ENCODE data around the gene PHF21A.

The PHF21A gene

DNA sequence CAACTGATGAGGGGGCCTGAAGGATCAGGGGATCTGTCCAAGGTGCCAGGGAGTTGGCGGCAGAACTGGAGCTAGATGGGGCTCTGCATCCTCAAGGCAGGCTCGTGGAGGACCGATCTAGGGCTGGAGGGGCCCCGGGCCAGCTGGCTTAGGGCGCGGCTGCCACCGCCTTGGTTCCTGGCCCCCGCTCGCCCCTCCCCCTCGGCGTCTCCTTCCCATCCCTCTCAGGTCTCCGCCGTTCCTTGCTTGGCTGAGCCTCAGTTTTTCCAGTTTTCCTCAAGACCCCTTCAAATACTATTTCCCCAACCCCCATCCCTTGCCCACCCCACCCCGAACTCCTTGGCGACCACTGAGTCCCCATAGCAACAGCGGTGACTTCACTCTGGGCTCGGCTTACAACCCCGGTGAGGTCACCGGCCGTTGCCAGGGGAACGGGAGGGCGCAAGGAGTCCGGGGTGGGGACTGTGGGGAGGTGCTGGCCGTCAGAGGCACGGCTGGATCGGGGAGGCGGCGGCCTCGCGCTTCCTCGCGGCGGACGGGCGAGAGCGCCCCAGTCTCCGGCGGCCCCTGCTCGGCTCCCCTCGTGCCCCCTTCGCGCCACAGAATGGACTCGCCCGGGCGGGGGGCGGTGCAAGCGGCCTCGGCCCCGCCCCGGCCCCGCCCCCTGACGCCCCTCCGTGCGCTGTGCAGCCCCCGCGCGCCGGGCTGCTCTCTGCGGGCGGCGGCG, 221.6 kb downstream of the PHF21A start:
- DNase-seq, result peak; percentile 93 to 96

DNA sequence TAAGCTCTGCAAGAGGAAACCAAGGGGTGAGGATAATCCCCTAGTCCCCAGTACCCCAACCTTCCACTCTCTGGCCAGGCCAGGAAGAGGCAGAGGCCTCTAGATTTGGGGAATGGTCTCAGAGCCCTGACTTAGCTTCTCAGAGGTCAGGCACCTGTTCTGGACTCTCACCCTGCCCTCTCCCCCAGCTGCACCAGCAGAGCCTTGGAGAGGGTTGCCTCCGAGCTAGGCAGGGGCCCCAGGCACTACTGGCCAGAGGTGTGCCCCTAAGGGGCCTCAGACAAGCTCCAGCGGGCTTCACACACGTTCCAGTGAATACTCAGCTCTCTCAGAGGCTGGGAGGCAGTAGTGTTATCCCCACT, 222.2 kb downstream of the PHF21A start:
- DNase-seq, result no peak

DNA sequence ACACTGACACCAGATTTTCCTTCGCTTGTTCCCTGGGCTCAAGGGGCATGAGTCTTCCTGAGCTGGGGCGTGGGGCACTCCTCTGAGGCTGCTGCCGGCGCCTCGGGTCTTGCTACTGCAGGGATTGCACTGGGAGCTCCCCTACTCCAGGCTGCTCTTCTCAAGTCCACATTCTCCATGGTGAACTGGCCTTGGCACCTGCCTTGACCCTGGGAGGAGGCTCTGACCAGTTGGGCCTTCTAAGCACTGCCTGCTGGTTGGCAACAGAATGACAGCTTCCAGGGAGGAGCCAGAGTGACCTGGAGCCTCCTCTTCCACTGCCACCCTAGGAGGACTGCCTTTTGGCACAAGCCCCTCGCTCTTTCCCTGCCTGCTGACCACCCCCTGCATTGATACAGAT, 223.7 kb downstream of the PHF21A start:
- no peak for DNase-seq

DNA sequence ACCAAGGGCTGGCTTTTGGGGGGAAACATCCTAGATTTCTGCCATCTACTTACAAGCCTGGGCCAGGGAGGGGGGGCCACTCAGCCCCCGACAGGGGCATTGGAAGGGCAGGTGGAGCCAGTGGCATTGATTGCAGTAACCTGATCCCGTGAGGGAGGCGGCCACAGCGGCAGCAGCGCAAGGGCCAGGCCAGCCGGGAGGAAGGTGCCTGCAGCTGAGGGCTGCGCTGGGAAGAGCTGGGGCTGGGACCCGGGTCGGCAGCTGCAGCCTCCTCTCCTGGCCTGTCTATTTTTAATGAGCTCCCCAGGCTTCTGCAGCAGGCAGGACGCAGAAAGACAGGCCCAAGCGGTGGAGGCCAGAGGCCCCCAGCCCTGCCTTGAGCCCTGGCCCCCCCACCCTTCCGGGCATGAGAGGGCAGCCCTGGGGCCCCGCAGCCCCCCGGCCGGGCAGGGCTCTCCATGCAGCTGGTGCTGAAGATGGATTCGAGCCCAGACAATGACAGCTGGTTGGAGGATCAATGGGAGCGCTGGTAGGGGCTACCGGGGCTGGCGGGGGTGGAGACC, 224.8 kb downstream of the PHF21A start:
- DNase-seq, result peak; percentile 75 to 76

DNA sequence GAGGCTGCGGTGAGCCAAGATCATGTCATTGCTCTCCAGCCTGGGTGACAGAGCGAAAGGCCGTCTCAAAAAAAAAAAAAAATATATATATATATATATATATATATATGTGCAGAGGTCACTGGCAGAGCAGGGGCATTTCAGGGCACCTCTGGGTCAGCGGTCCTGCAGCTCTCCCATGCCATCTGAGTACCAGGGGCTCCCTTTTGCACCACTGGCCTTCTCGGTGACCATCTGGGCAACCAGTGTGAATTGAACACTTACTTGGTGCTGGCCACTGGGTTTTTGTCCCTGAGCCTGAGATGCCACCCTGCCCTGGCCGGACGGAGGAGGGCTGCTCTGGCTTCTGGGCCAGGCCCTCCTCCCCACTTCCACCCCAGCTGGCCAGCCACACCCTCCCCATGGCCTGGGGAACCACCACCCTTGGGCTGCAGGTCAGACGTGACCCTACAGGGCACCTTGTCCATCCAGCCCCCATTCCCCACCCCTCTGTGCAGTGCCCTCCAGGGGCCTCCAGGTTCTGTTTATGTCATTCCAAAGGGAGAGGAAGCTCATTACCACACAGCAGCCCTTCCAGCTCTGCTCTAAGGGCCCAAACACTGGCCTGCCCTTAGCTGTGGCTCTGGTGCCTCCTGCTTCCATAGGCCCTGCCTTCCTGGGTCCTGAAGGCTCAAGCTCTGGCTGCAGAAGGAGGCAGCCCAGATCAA, 225.5 kb downstream of the PHF21A start:
- no peak for DNase-seq

DNA sequence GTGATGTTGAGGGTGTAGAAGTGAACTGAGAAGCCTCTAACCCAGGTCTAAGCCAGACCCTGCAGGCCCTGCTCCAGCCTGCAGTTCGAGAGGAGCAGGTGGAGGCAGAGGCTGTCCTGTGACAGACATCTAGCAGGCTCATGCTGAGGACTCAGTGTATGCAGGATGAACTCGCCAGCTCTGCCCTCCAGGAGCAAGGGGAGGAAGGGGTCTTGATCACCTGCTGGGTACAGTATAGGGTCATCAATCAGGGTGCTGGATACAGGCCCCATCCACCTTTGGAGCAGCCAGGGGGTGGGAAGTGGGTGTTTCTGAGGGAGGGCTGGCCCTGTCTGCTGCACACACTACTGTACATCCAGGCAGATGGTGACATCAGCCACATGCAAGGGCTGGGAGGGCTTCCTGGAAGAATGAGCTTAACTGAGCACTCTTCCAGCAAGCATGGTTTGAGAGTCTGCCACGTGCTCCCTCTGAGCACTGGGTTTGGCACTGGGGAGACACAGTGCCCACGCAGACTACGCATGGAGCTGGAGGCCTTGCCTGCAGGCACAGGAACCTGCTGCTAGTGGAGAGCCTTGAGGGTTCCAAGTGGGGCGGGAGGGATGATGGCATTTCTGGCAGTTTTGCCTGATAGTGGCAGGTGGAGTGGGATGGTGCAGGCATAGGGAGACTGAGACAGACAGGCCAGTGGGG, 226.6 kb downstream of the PHF21A start:
- DNase-seq, result no peak

DNA sequence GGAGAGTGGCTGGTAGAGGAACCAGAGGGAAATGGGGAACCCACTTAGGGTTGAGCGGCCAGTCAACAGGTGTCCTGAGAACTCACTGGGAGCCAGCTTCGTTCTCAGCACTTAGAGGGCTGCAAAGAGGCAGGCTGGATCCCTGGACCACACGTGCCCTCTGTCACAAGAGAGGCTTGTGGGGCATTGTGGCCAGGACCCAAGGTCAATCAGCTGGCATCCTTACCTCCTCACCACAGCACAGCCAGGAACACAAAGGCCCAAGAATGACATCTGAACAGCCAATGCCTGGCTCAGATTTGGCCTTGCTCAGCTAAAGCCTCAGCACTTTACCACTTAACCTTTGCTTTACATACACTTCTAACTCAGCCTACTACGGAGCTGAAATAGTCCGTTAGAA, 228.4 kb downstream of the PHF21A start:
- DNase-seq, result no peak

DNA sequence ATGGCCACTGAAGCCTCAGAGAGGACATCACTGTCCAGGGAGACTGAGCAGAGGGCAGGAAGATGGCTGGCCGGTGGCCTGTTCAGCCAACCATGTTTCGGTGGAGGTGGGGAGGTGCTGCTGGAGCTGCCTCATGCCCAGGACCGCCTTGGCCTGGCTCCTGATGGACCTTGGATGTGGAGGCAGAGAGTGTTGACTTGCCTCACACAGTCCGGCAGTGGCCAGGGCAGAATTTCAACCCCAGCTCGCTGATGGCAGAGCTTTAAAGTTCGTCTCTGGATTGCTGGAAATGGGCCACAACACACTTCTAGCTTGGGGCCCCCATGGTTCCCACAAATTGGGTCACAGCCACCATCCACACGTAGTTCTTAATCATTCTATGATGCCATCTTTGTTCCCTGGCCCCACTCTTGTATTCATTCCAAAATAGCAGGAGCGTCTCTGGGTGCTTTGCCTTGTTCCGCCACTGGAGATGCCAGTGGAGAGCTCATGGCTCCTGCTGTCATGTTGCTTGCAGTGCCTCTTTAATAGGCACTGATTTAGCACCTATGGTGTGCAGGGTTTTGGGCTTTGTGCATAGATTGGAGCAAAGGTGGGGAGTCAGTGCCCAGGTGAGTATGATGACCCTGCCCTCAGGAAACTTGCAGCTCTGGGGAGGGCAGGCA, 230.2 kb downstream of the PHF21A start:
- DNase-seq, result no peak

DNA sequence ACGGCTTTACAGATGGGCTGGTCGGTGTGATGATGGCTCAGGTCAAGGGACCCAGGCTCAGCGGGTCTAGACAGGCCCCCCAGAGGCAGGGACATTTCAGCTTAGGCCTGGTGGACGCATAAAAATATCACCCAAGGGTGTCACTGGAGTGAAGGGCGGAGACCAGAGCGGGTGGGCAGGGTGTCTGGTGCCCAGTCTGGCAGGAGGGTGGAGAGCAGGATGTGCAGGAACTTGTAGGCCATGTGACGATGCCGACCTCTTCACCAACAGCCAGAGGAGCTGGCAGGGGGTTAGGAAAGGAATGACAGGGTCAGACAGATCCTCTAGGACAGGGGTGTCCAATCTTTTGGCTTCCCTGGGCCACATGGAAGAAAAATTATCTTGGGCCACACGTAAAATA, 231.3 kb downstream of the PHF21A start:
- no peak for DNase-seq

DNA sequence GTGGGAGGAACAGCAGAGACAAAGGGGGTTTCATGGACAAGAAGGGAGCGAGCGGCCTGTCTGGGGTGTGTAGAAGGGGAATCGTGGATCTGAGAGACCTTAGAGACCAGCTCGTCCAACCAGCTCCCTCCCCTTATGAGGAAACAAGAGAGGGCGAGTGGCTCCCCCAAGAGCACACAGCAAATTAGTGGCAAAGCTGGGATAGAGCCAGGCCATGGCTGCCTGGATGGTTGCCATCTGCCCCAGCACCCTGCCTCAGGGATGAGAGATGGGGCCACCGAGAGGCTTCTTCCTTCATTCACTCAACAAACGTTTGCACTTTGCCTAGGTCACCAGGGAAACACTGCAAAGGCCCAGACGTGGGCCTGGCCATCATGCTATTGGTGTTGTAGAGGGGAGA, 231.7 kb downstream of the PHF21A start:
- DNase-seq, result no peak

DNA sequence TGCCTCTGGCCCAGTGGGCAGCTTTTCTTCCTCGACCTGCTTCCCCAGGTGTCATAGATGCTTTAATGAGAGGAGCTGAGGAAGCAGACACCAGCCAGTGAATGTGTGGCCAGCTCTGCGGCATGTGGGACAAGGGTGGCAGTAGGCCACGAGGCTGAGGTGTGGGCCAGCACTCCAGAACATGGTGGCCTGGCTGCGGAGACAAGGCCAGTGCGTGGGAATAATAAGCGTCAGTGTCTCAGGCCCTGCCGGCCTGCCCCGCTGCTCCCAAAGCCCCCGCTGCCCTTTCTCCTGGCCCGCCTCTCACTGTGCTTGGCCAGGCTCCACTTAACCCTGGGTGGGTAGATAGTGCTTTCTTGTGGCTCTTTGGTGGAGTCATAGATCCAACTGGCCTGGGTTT, 233.7 kb downstream of the PHF21A start:
- no peak for DNase-seq

DNA sequence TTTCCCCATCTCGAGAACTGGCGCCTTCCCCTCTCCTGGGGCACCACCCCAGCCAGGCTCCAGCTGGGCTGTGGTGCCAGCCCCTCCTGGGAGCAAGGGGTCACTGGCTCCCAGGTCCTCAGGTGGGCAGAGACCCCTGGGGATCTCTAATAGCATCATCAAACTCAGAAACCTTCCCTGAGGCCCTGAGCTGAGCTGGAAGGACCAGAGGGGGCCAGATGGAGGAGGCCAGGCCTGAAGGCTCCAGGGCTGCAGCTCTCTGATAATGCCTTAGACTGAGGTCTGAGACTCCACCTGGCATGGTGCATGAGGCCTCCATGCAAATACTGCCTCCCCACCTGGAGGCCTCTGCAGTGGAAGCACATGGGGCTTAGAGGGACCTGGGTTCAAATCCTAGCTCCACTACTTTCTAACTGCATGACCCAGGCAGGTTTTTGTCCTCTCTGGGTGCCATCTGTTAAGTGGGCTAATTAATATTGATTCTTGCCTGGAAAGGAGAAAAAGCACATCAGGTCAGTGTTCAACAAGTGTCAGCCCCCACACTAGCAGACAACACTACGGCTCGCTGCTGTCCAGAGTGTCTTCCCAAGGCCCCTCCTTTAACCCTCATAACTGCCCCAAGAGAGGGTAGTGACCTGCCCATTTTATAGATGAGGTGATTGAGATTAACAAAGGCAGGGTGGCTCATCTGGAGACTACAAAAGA, 234.3 kb downstream of the PHF21A start:
- DNase-seq, result no peak

DNA sequence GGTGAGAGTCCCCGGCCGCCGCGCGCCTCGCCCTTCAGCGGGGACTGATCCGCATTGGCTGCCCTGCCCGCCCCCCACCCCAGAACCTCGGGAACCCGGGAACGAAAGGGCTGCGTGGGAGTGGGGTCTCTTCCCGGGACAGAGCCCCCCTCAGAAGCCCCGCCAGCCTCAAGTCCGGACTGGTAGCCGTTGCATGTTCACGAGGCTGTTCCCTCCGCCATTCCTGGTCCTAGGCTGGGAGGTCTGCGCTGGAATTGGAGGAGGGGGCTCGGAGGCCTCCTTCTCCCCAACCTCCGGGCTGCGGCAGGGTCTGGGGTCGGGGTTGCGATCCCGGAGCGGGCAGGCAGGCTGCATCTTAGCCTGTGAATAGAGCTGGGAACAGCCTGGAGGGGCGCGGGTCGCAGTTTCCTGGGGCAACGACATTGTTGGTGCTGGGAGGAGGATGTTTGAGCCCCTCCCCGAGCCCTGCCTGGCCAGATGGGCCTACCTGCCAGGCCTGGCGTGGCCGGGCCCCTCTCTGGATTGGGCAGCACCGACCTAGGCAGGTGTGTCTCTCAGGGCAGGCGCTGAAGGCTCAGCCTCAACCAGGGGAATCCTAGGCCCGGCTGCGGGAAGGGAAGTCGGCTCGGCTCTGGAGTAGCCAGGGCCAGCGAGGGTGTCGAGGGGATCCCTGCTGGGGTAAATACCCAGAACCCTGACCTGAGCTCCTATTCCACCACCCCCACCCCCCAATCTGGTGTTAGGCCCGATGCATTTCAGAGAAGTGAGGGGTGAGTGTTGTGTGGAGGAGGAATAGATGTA, 235.1 kb downstream of the PHF21A start:
- no peak for DNase-seq

DNA sequence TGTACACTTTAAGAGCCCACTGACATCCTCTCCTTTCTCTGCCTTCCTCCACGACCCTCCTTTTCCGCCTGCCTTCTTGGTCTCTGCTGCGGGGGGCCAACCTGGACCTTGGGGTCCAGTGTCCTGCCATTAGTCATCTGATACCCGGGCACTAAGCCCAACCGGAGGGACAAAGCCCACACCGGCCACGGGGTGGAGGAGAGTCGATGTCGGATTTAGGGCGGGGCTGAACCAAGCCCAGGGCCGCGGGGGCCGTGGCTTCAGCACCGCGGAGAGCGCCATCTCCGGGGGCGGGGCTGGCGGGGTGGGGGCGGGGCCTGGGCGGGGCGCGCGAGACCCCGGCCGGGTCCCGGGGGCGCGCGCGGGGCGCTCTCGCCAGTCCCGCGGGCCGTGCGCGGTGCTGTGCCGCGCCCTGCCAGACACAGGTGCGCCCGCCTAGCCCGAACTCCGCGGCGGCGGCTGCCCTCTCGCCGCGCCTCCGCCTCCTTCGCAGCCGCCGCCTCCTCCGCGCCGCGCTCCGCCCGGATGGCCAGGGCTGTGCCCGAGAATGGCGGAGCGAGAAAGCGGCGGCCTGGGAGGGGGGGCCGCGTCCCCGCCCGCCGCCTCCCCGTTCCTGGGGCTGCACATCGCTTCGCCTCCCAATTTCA, 235.9 kb downstream of the PHF21A start, which contains the start of gene MAPK8IP1:
Gene MAPK8IP1 (plus strand): TSS at position 378 of the 647 bp plus-strand sequence. CDS start 170 bp downstream, at position 548.
- DNase-seq, result peak; percentile 65 to 73

DNA sequence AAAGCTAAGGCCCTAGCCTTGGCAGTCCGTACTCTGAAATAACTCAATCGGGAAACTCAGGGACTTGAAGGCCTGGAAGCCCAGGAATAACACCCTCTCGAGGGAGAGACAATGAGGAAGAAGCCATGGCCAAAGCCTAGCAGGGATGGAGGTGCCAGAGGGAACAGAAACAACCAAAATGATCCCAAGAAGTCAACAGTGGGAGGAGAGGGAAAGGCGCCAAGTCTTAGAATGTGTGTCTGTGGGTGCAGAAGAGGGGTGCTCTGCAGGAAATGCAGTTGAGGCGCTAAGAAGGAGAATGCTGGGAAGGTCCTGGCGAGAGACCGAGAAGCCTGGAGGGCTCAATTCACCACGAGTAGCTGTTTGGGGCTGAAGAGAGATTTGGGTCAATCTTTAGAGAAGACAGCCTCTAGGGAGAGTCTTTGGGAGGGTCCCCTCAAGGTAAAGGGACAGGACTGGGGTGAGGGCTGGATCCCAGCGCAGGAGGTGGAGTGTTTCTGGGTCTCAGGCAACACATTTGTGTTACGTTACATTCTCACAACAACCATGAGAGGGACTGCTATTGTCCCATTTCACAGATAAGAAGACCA, 236.6 kb downstream of the PHF21A start:
- DNase-seq, result no peak

Data from NCI-H1930 (cell line).